Colonic mucosa (tissue), 4 donors: ENCODE data around the gene PRSS38. TPM values are rescaled to one million over a fixed set of nuclear protein-coding genes. Genes with fewer than 3 reads are reported as not detected.
"Not testable (repeated sequence)": the region's sequence is repeated elsewhere in the genome, so short reads cannot be mapped to it uniquely, and the experiment has no call there.

Source experiments
- DNase-seq: peaks from one replicate; pipeline ENCODE4 v3.0.0-alpha.2; 2020
- H3K27ac ChIP-seq: fragments of 200-600 bp; one replicate; pipeline ENCODE4 v1.8.0; 2021
- H3K27me3 ChIP-seq: fragments of 200-600 bp; one replicate; pipeline ENCODE4 v1.8.0; 2021
- H3K36me3 ChIP-seq: fragments of 200-600 bp; one replicate; pipeline ENCODE4 v1.8.0; 2021
- H3K4me1 ChIP-seq: fragments of 200-600 bp; one replicate; pipeline ENCODE4 v1.8.0; 2021; ENCODE audit warnings: mild to moderate bottlenecking
- H3K4me3 ChIP-seq: fragments of 200-600 bp; one replicate; pipeline ENCODE4 v1.8.0; 2021
- H3K9ac ChIP-seq, 2 donors: one replicate each; pipeline ENCODE4 v1.7.0; 2013; ENCODE audit warnings: control low read depth in 2 of 2, low read depth in 2 of 2, low read length in 2 of 2
- H3K9me3 ChIP-seq: fragments of 200-600 bp; one replicate; pipeline ENCODE4 v1.8.0; 2021
- CTCF ChIP-seq: fragments of 200-600 bp; IDR thresholded peaks from one replicate; pipeline ENCODE4 v1.8.0; 2022; ENCODE audit warnings: antibody characterized with exemption, mild to moderate bottlenecking
- intact Hi-C: fragments of 100-400 bp; cut with DNase I; formaldehyde crosslinking; loops from one replicate; pipeline ENCODE4 v1.14.1; 2022
- total RNA-seq, 2 donors: library from RNA; stranded (reverse); fragmentation: NEBNext Ultra II Directional in 1 of 2; extraction: Animal tissue kit (Norgen Biotek cat#: 25700) in 1 of 2; gene quantifications; one replicate each; pipeline ENCODE4 v1.2.1, GENCODE V29; 2021
- donor health status: healthy.
- donor health status: DM: no; HTN: no; CAD: no.
- donor health status: DM: no; HTN: no; CAD: no.

The PRSS38 gene
- total RNA-seq, 2 donors from 2014 or later: not detected

GRCh38 chr1:227869279-227869842 is 53.9 kb downstream of the PRSS38 start:
- Histone ChIP-seq H3K9ac (no peak overlapping the region), H3K4me3 (no peak overlapping the region), H3K36me3 (no peaks in the 10 kb centered on the region), H3K27me3 (no peaks in the 10 kb centered on the region), H3K9me3 (no peaks in the 10 kb centered on the region), H3K27ac (no peak overlapping the region), H3K4me1 (no peaks in the 10 kb centered on the region)
- no peak for TF ChIP-seq CTCF
- DNase-seq: no peak
- intact Hi-C loops: no loop called here

- intact Hi-C loops: no loop called here
- TF ChIP-seq CTCF: no peak
- Histone ChIP-seq H3K27me3 (no peaks in the 10 kb centered on the region), H3K4me3 (no peak overlapping the region), H3K4me1 (no peaks in the 10 kb centered on the region), H3K9ac (no peak overlapping the region), H3K9me3 (no peaks in the 10 kb centered on the region), H3K27ac (no peak overlapping the region), H3K36me3 (no peaks in the 10 kb centered on the region)
- no peak for DNase-seq
These were observed 54.4 kb downstream of the PRSS38 start for GRCh38 chr1:227869851-227870305.

- H3K27me3 ChIP-seq: no peaks in the 10 kb centered on the region
- H3K4me3 ChIP-seq: no peak overlapping the region
- TF ChIP-seq CTCF: no peak
- H3K27ac ChIP-seq: no peak overlapping the region
- H3K4me1 ChIP-seq: no peaks in the 10 kb centered on the region
- no peak for DNase-seq
- no peaks in the 10 kb centered on the region for H3K9me3 ChIP-seq
- H3K9ac ChIP-seq: no peak overlapping the region
- H3K36me3 ChIP-seq: no peaks in the 10 kb centered on the region
- intact Hi-C loops: no loop called here
These were observed 54.9 kb downstream of the PRSS38 start for GRCh38 chr1:227870366-227870765.

- H3K27me3 ChIP-seq, H3K9me3 ChIP-seq, H3K27ac ChIP-seq, H3K4me3 ChIP-seq, H3K36me3 ChIP-seq, H3K9ac ChIP-seq, H3K4me1 ChIP-seq, intact Hi-C loops, DNase-seq: not testable (repeated sequence)
These were observed 56.4 kb downstream of the PRSS38 start for GRCh38 chr1:227871892-227872291.

- H3K4me3 ChIP-seq, H3K9me3 ChIP-seq, H3K27ac ChIP-seq, H3K27me3 ChIP-seq, H3K4me1 ChIP-seq, DNase-seq, intact Hi-C loops, H3K36me3 ChIP-seq, H3K9ac ChIP-seq: not testable (repeated sequence)
These were observed 62.3 kb downstream of the PRSS38 start for GRCh38 chr1:227877810-227878209.

GRCh38 chr1:227880342-227880924 is 65.0 kb downstream of the PRSS38 start:
- H3K9ac ChIP-seq: no peak overlapping the region
- no peak for TF ChIP-seq CTCF
- peak; percentile 15 for DNase-seq

More at GRCh38 chr1:227880342-227880924, 65.0 kb downstream of the PRSS38 start:
- no peaks in the 10 kb centered on the region for H3K4me1 ChIP-seq
- H3K9me3 ChIP-seq: no peaks in the 10 kb centered on the region
- H3K36me3 ChIP-seq: no peaks in the 10 kb centered on the region
- no peak overlapping the region for H3K27ac ChIP-seq
- H3K27me3 ChIP-seq: no peaks in the 10 kb centered on the region
- intact Hi-C loops: no loop called here
- H3K4me3 ChIP-seq: no peak overlapping the region
